SW480 (cell line): ENCODE data around the gene MACROD2.
A peak's percentile ranks its signal among the peaks of the same experiment; 100 is the strongest.
"Not testable (repeated sequence)": the region's sequence is repeated elsewhere in the genome, so short reads cannot be mapped to it uniquely, and the experiment has no call there.

ENCODE experiments used
- DNase-seq: peaks from one replicate; pipeline ENCODE4 v3.0.0-alpha.2; 2016; ENCODE audit warnings: low spot score

The MACROD2 gene

GRCh38 chr20:14955399-14955798 is 960.1 kb downstream of the MACROD2 start:
- DNase-seq, result no peak

GRCh38 chr20:14956026-14956425 is 960.7 kb downstream of the MACROD2 start:
- DNase-seq, result no peak

GRCh38 chr20:14956538-14956937 is 961.2 kb downstream of the MACROD2 start:
- no peak for DNase-seq

GRCh38 chr20:14957402-14957801 is 962.1 kb downstream of the MACROD2 start:
- DNase-seq, result no peak

GRCh38 chr20:14958626-14959025 is 963.3 kb downstream of the MACROD2 start:
- DNase-seq, result no peak

- no peak for DNase-seq
Observed at GRCh38 chr20:14959506-14960475, 964.5 kb downstream of the MACROD2 start.

GRCh38 chr20:14960831-14961230 is 965.5 kb downstream of the MACROD2 start:
- DNase-seq, result no peak

GRCh38 chr20:14963262-14963663 is 967.9 kb downstream of the MACROD2 start:
- DNase-seq, result peak; percentile 29

- no peak for DNase-seq
Observed at GRCh38 chr20:14966203-14966602, 970.9 kb downstream of the MACROD2 start.

- no peak for DNase-seq
Observed at GRCh38 chr20:14966808-14967207, 971.5 kb downstream of the MACROD2 start.

- no peak for DNase-seq
Observed at GRCh38 chr20:14972256-14972655, 976.9 kb downstream of the MACROD2 start.

GRCh38 chr20:14972690-14973089 is 977.4 kb downstream of the MACROD2 start:
- DNase-seq, result no peak

GRCh38 chr20:14979453-14979986 is 984.2 kb downstream of the MACROD2 start:
- DNase-seq, result peak; percentile 36

- DNase-seq, result not testable (repeated sequence)
Observed at GRCh38 chr20:14981486-14981885, 986.2 kb downstream of the MACROD2 start.

GRCh38 chr20:14982324-14982723 is 987.0 kb downstream of the MACROD2 start:
- DNase-seq, result not testable (repeated sequence)

- DNase-seq, result no peak
Observed at GRCh38 chr20:14984305-14984704, 989.0 kb downstream of the MACROD2 start.

GRCh38 chr20:14984768-14985622 is 989.7 kb downstream of the MACROD2 start:
- peak; percentile 7 for DNase-seq

- DNase-seq, result peak; percentile 89
Observed at GRCh38 chr20:14986026-14986655, 990.8 kb downstream of the MACROD2 start.

- peak; percentile 1 for DNase-seq
Observed at GRCh38 chr20:14986656-14987055, 991.3 kb downstream of the MACROD2 start.

GRCh38 chr20:14989535-14990290 is 994.4 kb downstream of the MACROD2 start:
- DNase-seq, result no peak

- no peak for DNase-seq
Observed at GRCh38 chr20:14991023-14991422, 995.7 kb downstream of the MACROD2 start.
